ENCODE results near the gene TMEM256. TPM values are rescaled to one million over a fixed set of nuclear protein-coding genes. Genes with fewer than 3 reads are reported as not detected.
"Not testable (repeated sequence)": the region's sequence is repeated elsewhere in the genome, so short reads cannot be mapped to it uniquely, and the experiment has no call there.

Gene TMEM256
- polyA plus RNA-seq, 2 of the 4 experiments (the other 2 are of a cell fraction): 127 to 164 TPM

GRCh38 chr17:7370853-7371252, 33.0 kb downstream of the TMEM256 start:
- ChIA-PET POLR2A (interaction anchor here (0.6 kb wide), 2 partner anchors 21 to 39 kb away, joined by 3 read pairs; no protein-coding TSS in a partner anchor), CTCF (interaction anchor here (1.0 to 12.6 kb wide), 7 partner anchors 9 to 317 kb away, joined by 3 to 154 read pairs (median 5); partner anchors contain the start of genes KCTD11, TMEM95 and TP53)
- WGBS (ENCODE audit: missing lambda C conversion rate): 66% methylated on average over 4 of the region's 4 CpGs
- TF ChIP-seq ATOH8 (CRISPR knock-in tag; IDR thresholded peaks at IDR 0.05; ENCODE audit: low read depth) (no peak), USF2 (IDR thresholded peaks at IDR 0.05) (no peak), CBX8 (IDR thresholded peaks at IDR 0.05) (no peak), ZC3H11A (IDR thresholded peaks at IDR 0.05) (no peak)
- TF ChIP-seq, protein P1, sequence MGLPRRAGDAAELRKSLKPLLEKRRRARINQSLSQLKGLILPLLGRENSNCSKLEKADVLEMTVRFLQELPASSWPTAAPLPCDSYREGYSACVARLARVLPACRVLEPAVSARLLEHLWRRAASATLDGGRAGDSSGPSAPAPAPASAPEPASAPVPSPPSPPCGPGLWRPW (IDR thresholded peaks at IDR 0.05): no peak
- Histone ChIP-seq H3K4me2 (no peak overlapping the region), H3K9me3 (no peaks in the 10 kb centered on the region), H3K4me1 (no peaks in the 10 kb centered on the region), H3K27ac (no peak overlapping the region), H3K4me3 (no peak overlapping the region)
- DNase-seq (ENCODE audit: low read depth in 1 of 2, low spot score in 1 of 2) (no peak), ATAC-seq (no peak), FAIRE-seq (no peak)

DNA sequence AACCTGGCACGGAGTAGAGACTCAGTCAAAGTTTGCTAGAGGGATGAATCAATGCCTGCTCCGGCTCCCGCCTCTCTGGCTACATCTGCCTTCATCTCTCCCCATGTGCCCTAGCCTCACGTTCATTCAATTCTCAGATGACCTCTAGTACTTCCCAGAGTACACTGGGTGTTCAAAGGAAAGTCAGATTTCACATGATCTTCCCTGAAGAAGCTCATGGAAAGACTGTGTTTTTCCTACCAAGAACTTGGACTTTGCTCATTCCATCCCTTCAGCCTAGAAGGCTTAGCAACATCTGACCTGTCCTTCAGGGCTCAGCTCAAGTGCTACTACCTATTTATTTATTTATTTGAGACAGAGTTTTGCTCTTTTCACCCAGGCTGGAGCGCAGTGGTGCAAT, 34.1 kb downstream of the TMEM256 start:
- TF ChIP-seq CEBPB (IDR thresholded peaks at IDR 0.05): no peak
- ChIA-PET CTCF (interaction anchor here (1.0 to 12.6 kb wide), 8 partner anchors 10 to 318 kb away, joined by 3 to 154 read pairs (median 4); partner anchors contain the start of genes KCTD11, TMEM95 and TP53), POLR2A (no interaction called here)
- 74% methylated on average over 5 of the region's 5 CpGs for WGBS (ENCODE audit: missing lambda C conversion rate)
- Histone ChIP-seq H3K9me3 (no peaks in the 10 kb centered on the region), H3K4me3 (no peak overlapping the region), H3K4me2 (no peak overlapping the region), H3K4me1 (no peaks in the 10 kb centered on the region), H3K27ac (no peak overlapping the region)
- DNase-seq (ENCODE audit: low read depth in 1 of 2, low spot score in 1 of 2) (no peak), FAIRE-seq (no peak), ATAC-seq (0 out of 6 replicates have a peak, but pooled peaks of 1 of the 2 experiments have one; percentile 17)

DNA sequence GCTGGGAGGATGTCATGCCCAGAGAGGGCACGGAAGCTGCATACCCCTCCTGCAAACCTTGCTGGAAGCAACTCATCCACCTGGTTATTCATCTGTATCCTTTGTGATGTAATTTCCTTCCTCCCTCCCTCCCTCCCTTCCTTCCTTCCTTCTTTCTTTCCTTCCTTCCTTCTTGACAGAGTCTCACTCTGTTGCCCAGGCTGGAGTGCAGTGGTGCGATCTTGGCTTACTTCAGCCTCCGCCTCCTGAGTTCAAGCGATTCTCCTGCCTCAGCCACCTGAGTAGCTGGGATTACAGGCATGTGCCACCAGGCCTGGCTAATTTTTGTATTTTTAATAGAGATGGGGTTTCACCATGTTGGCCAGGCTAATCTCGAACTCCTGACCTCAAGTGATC, 35.3 kb downstream of the TMEM256 start:
- H3K27ac ChIP-seq; ATAC-seq; POLR2A ChIA-PET; FAIRE-seq; H3K4me3 ChIP-seq; H3K4me1 ChIP-seq; H3K9me3 ChIP-seq; H3K4me2 ChIP-seq; DNase-seq (ENCODE audit: low read depth in 1 of 2, low spot score in 1 of 2): not testable (repeated sequence)
- 72% methylated on average over 5 of the region's 5 CpGs for WGBS (ENCODE audit: missing lambda C conversion rate)
- CTCF ChIA-PET: interaction anchor here (0.6 to 12.6 kb wide), 6 partner anchors 9 to 192 kb away, joined by 3 to 154 read pairs (median 8); partner anchors contain the start of genes KCTD11 and TMEM95

- Histone ChIP-seq H3K4me2 (no peak overlapping the region), H3K4me3 (no peak overlapping the region), H3K9me3 (no peaks in the 10 kb centered on the region), H3K27ac (no peak overlapping the region), H3K4me1 (peaks cover 5% of the 10 kb centered on the region; the same call in 2 of the 3 replicates)
- DNase-seq (ENCODE audit: low read depth in 1 of 2, low spot score in 1 of 2) (no peak), FAIRE-seq (no peak), ATAC-seq (no peak)
- ChIA-PET CTCF (interaction anchor here (0.6 to 12.6 kb wide), 7 partner anchors 9 to 192 kb away, joined by 3 to 154 read pairs (median 7); partner anchors contain the start of genes KCTD11 and TMEM95), POLR2A (no interaction called here)
- WGBS (ENCODE audit: missing lambda C conversion rate): 77% methylated on average over 13 of the region's 13 CpGs
- TF ChIP-seq GATA3 (IDR thresholded peaks at IDR 0.05; ENCODE audit: borderline replicate concordance) (no peak), KDM1A (IDR thresholded peaks at IDR 0.05; ENCODE audit: low read depth) (no peak), POLR2AphosphoS2 (conservative IDR thresholded peaks at IDR 0.05; ENCODE audit: low read length) (no peak), ZFP36 (IDR thresholded peaks at IDR 0.05; ENCODE audit: borderline replicate concordance, partially characterized antibody) (no peak), EHF (CRISPR knock-in tag; IDR thresholded peaks at IDR 0.05) (no peak), TP53 (CRISPR knock-in tag; IDR thresholded peaks at IDR 0.05) (no peak), HDAC2 (IDR thresholded peaks at IDR 0.05) (no peak), TFCP2L1 (CRISPR knock-in tag; IDR thresholded peaks at IDR 0.05) (no peak), CBX2 (IDR thresholded peaks at IDR 0.05; ENCODE audit: borderline replicate concordance, low read depth) (no peak), KDM5A (IDR thresholded peaks at IDR 0.05) (no peak), CBX8 (IDR thresholded peaks at IDR 0.05) (no peak), CHD2 (IDR thresholded peaks at IDR 0.05; ENCODE audit: low read length, partially characterized antibody) (no peak), HOXB5 (CRISPR knock-in tag; IDR thresholded peaks at IDR 0.05) (no peak), CHD4 (IDR thresholded peaks at IDR 0.05; ENCODE audit: borderline replicate concordance) (no peak), FOSB (CRISPR knock-in tag; IDR thresholded peaks at IDR 0.05) (no peak)
- TF ChIP-seq, protein P2, sequence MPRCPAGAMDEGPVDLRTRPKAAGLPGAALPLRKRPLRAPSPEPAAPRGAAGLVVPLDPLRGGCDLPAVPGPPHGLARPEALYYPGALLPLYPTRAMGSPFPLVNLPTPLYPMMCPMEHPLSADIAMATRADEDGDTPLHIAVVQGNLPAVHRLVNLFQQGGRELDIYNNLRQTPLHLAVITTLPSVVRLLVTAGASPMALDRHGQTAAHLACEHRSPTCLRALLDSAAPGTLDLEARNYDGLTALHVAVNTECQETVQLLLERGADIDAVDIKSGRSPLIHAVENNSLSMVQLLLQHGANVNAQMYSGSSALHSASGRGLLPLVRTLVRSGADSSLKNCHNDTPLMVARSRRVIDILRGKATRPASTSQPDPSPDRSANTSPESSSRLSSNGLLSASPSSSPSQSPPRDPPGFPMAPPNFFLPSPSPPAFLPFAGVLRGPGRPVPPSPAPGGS (IDR thresholded peaks at IDR 0.05): no peak
- TF ChIP-seq, protein P3, sequence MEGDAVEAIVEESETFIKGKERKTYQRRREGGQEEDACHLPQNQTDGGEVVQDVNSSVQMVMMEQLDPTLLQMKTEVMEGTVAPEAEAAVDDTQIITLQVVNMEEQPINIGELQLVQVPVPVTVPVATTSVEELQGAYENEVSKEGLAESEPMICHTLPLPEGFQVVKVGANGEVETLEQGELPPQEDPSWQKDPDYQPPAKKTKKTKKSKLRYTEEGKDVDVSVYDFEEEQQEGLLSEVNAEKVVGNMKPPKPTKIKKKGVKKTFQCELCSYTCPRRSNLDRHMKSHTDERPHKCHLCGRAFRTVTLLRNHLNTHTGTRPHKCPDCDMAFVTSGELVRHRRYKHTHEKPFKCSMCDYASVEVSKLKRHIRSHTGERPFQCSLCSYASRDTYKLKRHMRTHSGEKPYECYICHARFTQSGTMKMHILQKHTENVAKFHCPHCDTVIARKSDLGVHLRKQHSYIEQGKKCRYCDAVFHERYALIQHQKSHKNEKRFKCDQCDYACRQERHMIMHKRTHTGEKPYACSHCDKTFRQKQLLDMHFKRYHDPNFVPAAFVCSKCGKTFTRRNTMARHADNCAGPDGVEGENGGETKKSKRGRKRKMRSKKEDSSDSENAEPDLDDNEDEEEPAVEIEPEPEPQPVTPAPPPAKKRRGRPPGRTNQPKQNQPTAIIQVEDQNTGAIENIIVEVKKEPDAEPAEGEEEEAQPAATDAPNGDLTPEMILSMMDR (IDR thresholded peaks at IDR 0.05): no peak
These were observed 35.8 kb downstream of the TMEM256 start for GRCh38 chr17:7367918-7368598.
